GM18498 (cell line): ENCODE data around the gene IRX4.

Experiments
- ATAC-seq: cut with Tn5 transposase; IDR thresholded peaks from one replicate; pipeline ENCODE4 v1.9.1; 2021; ENCODE audit warnings: mild to moderate bottlenecking, moderate library complexity; ENCODE audit not compliant: unreplicated experiment

Gene IRX4

GRCh38 chr5:1840741-1841521 is 41.8 kb downstream of the IRX4 start:
- ATAC-seq, result no peak

DNA sequence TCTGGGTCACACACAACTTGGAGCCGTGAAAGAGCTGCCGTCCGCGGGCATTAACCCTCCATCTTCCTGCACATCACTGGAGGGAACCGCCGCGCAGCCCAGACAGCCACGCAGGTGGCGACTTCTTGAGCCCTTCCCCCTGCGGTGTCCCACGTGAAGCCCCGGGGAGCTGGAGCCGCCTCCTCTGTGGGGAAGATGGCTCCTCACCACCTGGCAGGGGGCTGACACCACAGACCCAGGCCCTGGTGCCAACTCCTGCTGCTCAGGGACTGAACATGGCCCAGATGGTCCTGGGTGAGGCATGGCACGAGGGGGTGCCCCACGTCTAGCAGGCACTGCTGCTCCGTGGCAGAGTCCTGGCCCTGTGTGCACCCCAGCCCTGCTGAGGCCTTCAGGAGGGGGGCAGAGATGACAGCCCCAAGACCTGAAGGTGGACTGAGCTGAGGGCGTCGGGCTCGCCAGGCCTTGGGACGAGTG is 42.6 kb downstream of the IRX4 start:
- no peak for ATAC-seq

GRCh38 chr5:1838013-1838412 is 44.7 kb downstream of the IRX4 start:
- no peak for ATAC-seq

DNA sequence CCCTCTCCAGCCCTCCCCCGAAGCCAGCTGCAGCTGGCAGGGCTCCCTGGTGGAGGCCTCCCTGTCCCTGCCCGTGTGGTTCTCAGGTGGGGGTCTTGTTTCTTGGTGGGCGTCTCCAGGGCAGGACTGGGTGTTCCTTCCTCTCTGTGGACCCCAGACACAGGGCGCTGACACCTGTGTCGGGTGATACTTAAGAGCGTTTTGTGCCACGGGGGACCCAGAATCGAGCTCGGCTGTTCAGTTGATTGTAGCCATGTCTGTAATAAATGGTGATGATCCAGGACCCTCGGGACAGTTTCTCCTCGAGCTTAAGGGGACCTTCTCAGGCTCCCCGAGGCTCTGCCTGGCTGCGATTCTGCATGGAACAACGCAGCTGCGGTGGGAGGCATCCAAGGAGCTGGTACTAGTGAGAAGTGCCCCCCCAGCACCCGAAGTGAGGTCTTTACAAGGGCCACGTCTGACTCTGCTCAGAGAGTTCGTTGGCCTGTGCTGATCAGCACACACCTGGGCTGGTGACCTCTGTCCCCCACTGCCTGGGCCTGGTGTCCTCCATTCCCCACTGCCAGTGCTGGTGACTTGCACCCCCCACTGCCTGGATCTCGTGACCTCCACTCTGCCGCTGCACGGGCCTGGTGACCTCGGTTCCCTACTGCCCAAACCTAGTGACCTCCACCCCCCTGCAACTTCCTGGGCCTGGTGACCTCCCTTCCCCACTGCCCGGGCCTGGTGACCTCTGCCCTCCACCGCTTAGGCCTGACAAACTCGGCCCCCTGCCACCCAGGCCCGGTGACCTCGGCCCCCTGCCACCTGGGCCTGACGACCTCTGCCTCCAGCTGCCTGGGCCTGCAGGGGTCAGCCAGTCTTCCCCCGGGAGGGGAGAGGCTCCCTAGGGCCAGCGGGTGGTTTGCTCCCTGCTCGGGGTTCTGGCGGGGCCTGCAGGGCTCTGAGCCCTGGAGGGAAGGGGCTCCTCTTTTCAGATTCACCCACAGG is 45.5 kb downstream of the IRX4 start:
- no peak for ATAC-seq

DNA sequence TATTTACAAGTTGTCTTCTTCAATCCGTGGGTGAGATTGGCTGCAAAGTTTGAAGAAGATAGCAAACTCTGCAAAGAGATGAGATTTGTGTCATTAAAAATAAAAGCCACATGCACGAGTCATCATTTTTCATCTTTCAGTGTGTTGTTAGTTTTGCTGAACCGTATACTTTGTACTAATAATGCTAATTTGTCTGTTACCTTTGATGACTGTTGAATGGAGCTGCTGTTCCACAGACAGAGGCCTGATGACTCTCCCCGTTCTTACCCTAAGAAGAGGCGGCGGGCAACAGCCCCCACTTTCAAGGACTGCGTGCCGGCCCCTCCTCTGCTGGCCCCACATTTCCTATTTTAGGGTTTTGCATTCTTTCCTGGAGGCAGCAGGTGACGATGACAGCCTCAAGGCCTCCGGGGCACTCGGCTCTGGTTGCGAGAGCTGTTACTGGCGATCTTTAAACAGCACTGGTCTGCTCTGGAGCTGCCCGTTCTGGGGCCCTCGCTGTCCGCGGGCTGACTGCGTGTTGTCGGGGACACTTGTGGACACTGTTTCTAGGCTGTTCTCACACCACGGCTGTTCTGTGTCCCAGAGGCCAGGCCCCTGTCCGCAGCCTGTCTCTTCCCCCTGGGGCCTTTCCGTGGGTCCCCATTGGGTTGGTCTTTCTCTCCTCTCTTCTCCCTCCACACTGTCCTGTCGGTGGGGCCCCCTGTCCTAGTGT is 46.4 kb downstream of the IRX4 start:
- no peak for ATAC-seq

DNA sequence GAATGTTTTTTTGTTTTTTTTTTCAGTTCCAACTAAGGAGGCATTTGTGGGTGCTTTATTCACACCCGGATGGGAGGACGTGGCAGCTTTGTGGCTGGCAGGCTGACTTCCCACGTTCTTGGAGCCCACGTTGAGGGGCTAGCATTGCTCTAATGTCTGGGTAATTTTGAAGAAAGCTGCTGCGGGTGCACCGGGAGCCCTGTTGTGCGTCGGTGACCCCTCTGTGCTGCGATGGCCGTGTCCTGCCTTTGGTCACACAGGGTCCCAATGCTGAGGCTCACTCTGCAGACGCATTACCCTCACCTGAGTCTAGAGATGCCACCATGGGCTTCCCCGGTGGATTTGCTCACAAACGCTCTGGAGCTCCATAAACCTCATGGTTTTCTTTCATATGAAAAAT is 47.3 kb downstream of the IRX4 start:
- ATAC-seq, result no peak

DNA sequence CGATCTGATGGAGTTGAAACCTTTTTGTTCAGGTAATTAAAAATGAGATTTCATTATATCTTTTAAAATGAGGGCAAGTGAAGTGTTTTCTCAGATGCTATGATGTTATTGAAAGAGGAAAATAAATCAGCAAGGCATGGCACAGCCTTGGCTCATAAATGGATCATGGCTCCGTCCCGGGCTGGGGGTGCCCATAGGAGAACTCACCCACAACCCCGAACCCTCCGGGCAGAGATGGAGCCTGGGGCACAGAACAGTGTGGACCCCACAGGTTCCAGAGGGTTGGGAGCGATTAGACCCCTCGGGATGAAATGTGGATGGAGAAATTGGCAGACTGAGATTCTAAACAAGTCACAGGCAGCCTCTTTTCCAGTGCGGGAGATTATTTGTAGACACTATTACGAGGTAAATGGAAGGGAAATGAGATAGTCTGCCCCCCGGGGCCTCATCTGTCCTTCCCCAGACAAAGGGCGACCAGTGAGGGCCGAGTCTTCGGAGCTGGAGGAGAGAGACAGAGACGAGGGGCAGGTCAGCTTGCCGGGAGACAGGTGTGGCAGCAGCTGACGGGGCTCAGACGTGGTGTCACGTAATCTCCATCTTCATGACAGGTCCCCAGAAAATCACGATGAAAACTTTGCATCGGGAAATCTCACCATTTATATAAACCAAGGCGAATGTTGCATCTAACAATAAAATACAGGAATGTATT is 47.9 kb downstream of the IRX4 start:
- no peak for ATAC-seq

DNA sequence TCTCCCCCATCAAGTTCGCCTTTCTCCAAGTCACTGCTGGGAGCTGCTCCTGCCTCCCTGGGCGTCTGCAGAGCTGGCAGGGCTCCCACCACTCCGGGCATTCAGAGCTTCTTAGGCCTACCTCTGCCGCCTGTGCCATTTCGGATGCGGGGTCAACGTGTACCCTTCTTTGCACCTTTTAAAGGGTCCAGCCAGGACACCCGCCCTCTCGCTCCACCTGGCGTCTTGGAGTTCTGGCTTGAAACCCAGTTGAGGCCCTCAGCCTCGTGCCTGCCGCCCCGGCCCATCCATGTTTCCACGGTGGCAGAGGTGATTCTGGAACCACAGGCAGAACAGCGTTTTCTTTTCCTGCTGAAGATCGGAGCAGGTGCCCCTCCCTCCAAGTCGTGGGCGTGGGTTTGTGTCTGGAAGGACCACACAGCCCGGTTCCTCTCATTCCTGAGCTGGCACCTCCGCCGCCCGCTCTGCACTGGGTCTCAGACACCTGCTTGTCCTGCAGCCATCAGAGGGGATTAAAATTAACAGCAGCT is 48.6 kb downstream of the IRX4 start:
- ATAC-seq, result no peak

- no peak for ATAC-seq
Observed at GRCh38 chr5:1833264-1834021, 49.3 kb downstream of the IRX4 start.

- ATAC-seq, result no peak
Observed at GRCh38 chr5:1832511-1833250, 50.0 kb downstream of the IRX4 start.

DNA sequence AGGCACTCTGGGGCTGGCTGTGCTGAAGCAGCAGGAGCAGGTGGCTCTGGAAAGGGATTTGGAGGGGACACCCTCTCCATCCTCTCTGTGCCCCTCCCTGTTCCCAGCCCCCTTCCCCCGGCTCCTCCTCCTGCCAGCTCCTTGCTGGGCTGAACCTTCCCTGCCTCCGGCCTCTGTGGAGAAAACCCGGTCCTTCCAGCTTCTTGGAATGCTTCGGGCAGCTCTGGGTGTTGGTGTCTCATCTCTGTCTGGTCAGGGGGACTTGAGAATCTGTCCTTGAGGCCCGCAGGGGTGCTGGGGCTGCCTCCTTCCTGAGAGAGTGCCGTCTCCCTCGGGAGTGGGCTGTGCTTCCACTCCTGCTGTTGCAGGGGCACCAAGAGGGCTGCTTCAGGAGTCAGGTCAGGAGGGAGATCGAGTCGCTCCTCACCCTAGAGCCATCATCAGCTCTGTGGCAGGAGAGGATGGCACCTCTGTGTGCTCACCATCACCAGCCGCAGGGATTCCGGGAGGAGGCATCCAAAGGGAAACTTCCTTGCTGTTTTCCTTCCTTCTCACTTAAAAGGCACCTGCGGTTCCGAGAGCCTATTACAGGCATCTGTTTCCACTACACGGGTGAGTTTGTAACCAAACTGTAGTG is 50.9 kb downstream of the IRX4 start:
- no peak for ATAC-seq

GRCh38 chr5:1831257-1831656 is 51.5 kb downstream of the IRX4 start:
- no peak for ATAC-seq

DNA sequence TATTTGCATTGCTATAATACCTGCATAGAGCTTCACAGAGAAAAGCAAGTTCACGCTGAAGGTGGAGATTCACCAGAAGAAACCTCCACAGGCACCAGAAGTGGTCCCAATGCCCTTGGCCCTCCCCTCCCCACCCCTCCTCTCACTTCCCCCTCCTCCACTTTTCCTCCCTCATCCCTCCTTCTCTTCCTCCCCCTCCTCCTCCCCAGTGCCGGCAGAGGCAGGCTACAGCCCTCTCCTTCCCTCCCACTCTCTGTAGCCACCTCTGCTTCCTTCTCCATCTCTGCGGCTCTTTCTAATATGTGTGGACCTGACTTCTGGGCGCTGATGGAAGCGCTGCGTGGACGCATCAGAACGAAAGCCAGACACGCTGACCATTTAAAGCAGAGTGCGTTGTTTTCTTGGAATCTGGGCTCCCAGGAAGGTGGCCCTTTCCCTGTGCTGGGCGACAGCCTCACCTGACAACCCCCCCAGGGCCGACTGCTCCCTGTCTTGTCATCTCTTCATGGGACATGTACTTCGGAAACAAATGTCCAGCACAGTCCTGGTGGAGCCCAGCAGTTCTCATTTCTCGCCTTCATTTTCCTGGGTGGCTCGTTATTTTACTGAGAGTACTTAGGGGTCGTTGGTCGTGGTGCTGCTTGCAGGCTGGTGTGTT is 52.0 kb downstream of the IRX4 start:
- no peak for ATAC-seq

DNA sequence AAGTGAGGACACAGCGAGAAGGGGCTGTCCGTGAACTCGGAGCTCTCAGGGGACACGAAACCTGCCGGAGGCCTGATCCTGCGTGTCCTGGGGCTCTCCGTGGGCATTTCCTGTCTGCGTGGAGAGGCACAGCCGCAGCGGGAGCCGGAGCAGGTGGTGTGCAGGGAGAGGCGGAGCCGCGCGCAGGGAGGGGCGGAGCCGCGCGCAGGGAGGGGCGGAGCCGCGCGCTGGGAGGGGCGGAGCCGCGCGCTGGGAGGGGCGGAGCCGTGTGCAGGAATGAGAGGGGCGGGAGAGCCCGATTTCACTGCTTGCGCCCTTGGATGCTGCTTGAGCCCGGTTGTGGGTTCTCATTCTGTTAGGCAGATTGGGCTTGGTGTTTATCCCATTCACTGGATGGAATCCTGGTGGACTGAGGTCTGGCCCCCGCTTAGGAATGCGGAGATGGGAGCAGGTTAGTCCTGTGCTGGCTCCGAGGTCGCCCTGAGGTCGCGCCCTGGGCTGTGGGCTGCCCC is 54.8 kb downstream of the IRX4 start:
- ATAC-seq, result peak; percentile 65
